Kidney epithelial cell (primary cell): Measurements from ENCODE around the gene HLCS. TPM values are rescaled to one million over a fixed set of nuclear protein-coding genes. Genes with fewer than 3 reads are reported as not detected.
A peak's percentile ranks its signal among the peaks of the same experiment; 100 is the strongest.

Source experiments
- DNase-seq: peaks from one replicate; pipeline ENCODE4 v3.0.0-alpha.2; 2010; ENCODE audit warnings: low read depth
- H3K27me3 ChIP-seq: 2 replicates; pipeline ENCODE4 v1.6.0; 2011; ENCODE audit warnings: low read length; ENCODE audit not compliant: control insufficient read depth, insufficient read depth
- H3K36me3 ChIP-seq: 2 replicates; pipeline ENCODE4 v1.5.1; 2011; ENCODE audit warnings: low read length; ENCODE audit not compliant: control insufficient read depth, insufficient read depth
- H3K4me3 ChIP-seq: 2 replicates; pipeline ENCODE4 v1.5.1; 2011; ENCODE audit warnings: low read depth, mild to moderate bottlenecking, control low read depth, low read length
- total RNA-seq: library from RNA; depleted of rRNA; stranded (reverse); fragments of >200 nt; gene quantifications from 2 replicates; pipeline ENCODE4 v1.2.3, GENCODE V29; 2015
- TF ChIP-seq, protein P1 (sequence below): IDR thresholded peaks from 2 replicates; pipeline ENCODE4 v1.5.1; 2011; ENCODE audit warnings: mild to moderate bottlenecking, moderate library complexity, low read length, control low read depth, inconsistent platforms; ENCODE audit not compliant: insufficient read depth, poor library complexity, severe bottlenecking

Gene HLCS
- total RNA-seq, 1 donor from 2014 or later = 26.7 TPM

DNA sequence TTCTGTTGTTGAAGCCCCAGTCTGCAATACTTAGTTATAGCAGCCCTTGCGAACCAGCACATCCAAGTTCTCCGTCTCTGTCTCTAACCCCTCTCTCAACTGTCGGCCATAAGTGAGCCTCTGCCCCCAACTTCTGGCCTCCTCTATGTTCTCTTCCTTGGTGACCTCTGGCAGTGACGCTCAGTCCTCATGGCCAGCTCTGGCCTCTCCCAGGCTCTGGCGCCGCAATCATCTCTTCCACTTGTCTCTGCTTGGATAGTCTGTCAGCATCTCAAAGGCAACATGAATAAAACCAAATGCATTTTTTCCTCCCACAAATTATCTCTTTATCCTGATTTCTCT is 8.4 kb upstream of the HLCS start:
- Histone ChIP-seq H3K27me3 (no peaks in the 10 kb centered on the region), H3K36me3 (no peaks in the 10 kb centered on the region), H3K4me3 (no peak overlapping the region)
- TF ChIP-seq, protein P1, sequence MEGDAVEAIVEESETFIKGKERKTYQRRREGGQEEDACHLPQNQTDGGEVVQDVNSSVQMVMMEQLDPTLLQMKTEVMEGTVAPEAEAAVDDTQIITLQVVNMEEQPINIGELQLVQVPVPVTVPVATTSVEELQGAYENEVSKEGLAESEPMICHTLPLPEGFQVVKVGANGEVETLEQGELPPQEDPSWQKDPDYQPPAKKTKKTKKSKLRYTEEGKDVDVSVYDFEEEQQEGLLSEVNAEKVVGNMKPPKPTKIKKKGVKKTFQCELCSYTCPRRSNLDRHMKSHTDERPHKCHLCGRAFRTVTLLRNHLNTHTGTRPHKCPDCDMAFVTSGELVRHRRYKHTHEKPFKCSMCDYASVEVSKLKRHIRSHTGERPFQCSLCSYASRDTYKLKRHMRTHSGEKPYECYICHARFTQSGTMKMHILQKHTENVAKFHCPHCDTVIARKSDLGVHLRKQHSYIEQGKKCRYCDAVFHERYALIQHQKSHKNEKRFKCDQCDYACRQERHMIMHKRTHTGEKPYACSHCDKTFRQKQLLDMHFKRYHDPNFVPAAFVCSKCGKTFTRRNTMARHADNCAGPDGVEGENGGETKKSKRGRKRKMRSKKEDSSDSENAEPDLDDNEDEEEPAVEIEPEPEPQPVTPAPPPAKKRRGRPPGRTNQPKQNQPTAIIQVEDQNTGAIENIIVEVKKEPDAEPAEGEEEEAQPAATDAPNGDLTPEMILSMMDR = no peak
- DNase-seq = no peak

DNA sequence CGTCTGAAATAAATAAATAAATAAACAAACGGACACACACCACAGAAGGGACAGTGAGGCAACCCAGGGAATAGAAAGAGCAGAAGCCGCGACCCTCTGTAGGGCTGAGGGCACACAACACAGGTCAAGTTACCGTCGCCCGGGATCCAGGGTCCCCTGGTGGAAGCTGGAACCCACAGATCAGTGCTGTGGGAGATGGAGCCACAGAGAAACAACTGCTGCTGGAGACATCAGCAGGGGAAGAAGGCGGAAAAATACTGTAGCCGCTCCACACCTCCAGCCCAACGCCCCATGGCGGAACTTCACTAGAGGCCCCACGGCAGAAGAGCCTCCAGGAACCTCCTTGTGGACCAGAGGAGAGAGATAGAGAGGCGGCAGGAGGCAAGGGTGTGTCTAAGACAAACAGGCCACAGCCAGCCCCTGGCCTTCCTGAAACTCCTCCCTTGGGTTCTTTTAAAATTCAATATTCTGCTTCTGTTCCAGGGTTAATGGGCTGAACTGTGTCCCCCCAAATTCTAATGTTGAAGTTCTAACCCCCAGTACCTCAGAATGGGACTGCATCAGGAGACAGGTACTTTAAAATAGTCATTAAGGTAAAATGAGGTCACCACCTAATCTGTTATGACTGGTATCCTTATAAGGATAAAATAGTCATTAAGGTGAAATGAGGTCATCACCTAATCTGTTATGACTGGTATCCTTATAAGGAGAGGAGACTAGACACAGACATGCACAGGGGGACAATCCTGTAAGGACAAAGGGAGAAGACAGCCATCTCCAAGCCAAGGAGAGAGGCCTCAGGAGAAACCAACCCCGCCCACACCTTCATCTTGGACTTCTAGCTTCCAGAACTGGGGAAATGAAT is 7.7 kb upstream of the HLCS start:
- TF ChIP-seq, protein P1 = no peak

DNA sequence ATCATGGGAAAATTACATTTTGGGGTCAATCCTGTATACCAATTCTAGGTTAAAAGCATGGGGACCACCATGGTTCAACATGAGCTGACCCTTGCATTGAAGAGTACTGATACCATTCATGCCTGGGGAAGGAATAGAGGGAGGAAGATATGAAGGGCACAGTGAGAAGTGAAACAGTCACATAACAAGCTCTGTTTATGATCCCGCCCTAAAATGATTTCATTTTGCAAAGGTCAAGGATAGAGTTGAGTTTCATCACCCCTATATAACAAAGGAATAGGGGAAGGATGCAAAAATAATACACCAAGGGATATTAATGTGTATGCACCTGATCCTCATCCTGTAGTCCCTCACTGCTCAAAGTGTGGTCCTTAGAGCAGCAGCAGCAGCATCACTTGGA is 2.5 kb upstream of the HLCS start:
- DNase-seq = no peak
- no peak overlapping the region for H3K4me3 ChIP-seq
- no peaks in the 10 kb centered on the region for H3K36me3 ChIP-seq
- H3K27me3 ChIP-seq = no peaks in the 10 kb centered on the region
- TF ChIP-seq, protein P1 = no peak

More for the DNA sequence above, 7.7 kb upstream of the HLCS start:
- Histone ChIP-seq H3K27me3 (no peaks in the 10 kb centered on the region), H3K4me3 (no peak overlapping the region), H3K36me3 (no peaks in the 10 kb centered on the region)
- DNase-seq = no peak

DNA sequence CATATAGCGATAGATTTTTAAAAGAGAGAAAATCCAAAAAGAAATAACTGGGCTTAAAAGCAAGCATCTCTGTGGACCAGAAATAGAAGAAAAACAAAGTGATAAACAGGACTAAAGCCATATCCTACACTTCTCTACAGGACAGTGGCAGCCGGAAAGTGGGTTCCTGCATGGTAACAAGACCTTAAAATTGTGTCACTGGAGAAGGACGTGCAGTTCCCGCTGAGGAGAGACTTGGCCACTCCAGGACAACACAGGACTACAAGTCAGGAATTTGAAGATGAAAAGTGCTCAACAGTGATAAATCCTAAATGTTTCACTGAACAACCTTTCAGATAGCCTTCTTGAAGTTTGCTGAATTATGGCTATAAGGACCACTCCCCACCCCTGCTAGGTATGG is 1.9 kb upstream of the HLCS start:
- TF ChIP-seq, protein P1 = no peak
- Histone ChIP-seq H3K36me3 (no peaks in the 10 kb centered on the region), H3K27me3 (no peaks in the 10 kb centered on the region), H3K4me3 (no peak overlapping the region)
- no peak for DNase-seq

DNA sequence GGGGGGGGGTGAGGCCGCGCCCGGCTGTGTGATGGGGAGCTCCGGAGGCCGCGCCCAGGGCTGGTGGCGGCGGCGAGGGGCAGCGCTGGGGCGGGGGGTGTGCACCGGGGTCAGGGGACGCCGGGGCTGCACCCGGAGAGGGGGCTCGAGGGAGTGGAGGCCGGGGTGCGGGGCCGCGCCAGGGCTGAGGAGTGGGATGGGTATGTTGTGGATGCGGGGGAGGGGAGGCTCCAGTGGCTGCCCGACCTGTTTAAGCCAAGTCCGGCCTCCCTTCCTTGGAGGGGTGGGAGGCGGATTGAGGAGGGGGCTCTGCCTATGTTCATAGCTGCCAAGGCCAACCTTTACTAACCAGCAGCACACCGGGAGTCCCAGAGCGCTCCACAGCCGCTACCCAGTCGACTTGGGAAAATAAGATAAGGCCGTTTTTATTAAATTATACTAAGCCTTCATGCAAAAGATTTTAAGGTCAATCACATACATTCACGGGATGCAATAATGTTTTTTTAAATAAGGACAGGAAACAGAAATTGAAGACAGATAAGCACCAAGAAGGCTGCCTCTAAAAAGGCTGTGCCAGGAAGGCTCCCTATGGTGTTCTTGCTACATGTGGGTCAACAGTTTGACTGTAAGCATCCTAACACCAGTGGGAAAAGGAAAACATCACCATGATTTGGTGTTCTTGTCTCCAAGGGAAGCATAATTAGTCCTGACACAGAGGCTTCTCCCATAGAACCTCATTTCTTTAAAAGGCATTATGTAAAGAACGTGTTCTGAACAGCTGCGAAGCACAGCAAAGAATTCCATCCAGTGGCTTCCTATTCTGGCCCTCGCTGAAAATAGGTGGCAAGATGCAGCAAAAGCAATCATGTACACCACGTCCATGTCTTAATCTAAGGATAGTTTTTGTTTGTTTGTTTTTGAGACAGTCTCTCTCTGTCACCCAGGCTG is 626 bp upstream of the HLCS start:
- TF ChIP-seq, protein P1 = no peak

More for the DNA sequence above, 626 bp upstream of the HLCS start:
- no peaks in the 10 kb centered on the region for H3K36me3 ChIP-seq
- H3K27me3 ChIP-seq = no peaks in the 10 kb centered on the region
- DNase-seq = no peak
- H3K4me3 ChIP-seq = peak overlapping the region; percentile 65
